Measurements from ENCODE around the gene ARID2.

- TF ChIP-seq CTCF (IDR thresholded peaks at IDR 0.05; ENCODE audit: low read depth, low read length, poor library complexity, severe bottlenecking): no peak
- no peak for TF ChIP-seq EZH2phosphoT487 (IDR thresholded peaks at IDR 0.05; ENCODE audit: borderline replicate concordance, low read length)
Measured at GRCh38 chr12:45731190-45731775, 1.8 kb downstream of the ARID2 start.

Measured in DOHH2 (cell line).